Heart right ventricle (tissue), 16 donors: Measurements from ENCODE around the gene IGF2BP2. TPM values are rescaled to one million over a fixed set of nuclear protein-coding genes. Genes with fewer than 3 reads are reported as not detected.

Experiments used
- ATAC-seq, 8 donors: fragments of 200-7000 bp; cut with Tn5 transposase; one replicate each; pipeline ENCODE4 v1.9.1; 2020; ENCODE audit warnings: mild to moderate bottlenecking in 8 of 8, moderate library complexity in 8 of 8, moderate number of reproducible peaks in 1 of 8
- DNase-seq, 2 donors: peaks; one replicate each; pipeline ENCODE4 v3.0.0-alpha.2; 2020
- H3K27ac ChIP-seq, 10 donors: fragments of 200-600 bp; sonication (generic) in 2 of 10; one replicate each; pipeline versions ENCODE4 v1.5.0 to v1.8.0; 2020 to 2022; ENCODE audit warnings: mild to moderate bottlenecking in 3 of 10
- H3K27me3 ChIP-seq, 7 donors: fragments of 200-600 bp; one replicate each; pipeline ENCODE4 v1.8.0; 2021 to 2022; ENCODE audit warnings: mild to moderate bottlenecking in 2 of 7
- H3K36me3 ChIP-seq, 9 donors: fragments of 200-600 bp; sonication (generic) in 1 of 9; one replicate each; pipeline versions ENCODE4 v1.5.0 to v1.8.0; 2020 to 2022; ENCODE audit warnings: mild to moderate bottlenecking in 2 of 9
- H3K4me1 ChIP-seq, 9 donors: fragments of 200-600 bp; sonication (generic) in 1 of 9; one replicate each; pipeline versions ENCODE4 v1.5.0 to v1.8.0; 2020 to 2022; ENCODE audit warnings: mild to moderate bottlenecking in 4 of 9
- H3K4me3 ChIP-seq, 10 donors: fragments of 200-600 bp; sonication (generic) in 2 of 10; one replicate each; pipeline versions ENCODE4 v1.5.0 to v1.8.0; 2020 to 2022; ENCODE audit warnings: mild to moderate bottlenecking in 7 of 10, moderate library complexity in 2 of 10
- H3K9me3 ChIP-seq, 11 donors: fragments of 200-600 bp in 10 of 11; sonication (generic) in 2 of 11; one replicate each; pipeline versions ENCODE4 v1.5.0 to v1.8.0; 2013 to 2022; ENCODE audit warnings: mild to moderate bottlenecking in 2 of 11, control low read depth in 1 of 11, moderate library complexity in 1 of 11
- CTCF ChIP-seq, 9 donors: fragments of 200-600 bp; sonication (generic) in 2 of 9; IDR thresholded peaks; one replicate each; pipeline versions ENCODE4 v1.5.0 to v1.8.0; 2021 to 2022; ENCODE audit warnings: antibody characterized with exemption in 9 of 9, mild to moderate bottlenecking in 5 of 9, moderate library complexity in 1 of 9
- WGBS, 2 donors: extraction: QIAGEN DNeasy Blood & Tissue Kit; methylation state at CpG; one replicate each; pipeline ENCODE4 v1.1.7; 2013; ENCODE audit warnings: inconsistent platforms in 1 of 2; 5-methylcytosine and 5-hydroxymethylcytosine counted together
- intact Hi-C, 10 donors: fragments of 100-400 bp; cut with DNase I; formaldehyde crosslinking; loops; one replicate each; pipeline versions ENCODE4 v1.11.1 to v1.14.2; 2022
- polyA plus RNA-seq, 2 donors: library from polyadenylated mRNA; stranded (reverse); fragments of 200-250 nt; gene quantifications; one replicate each; pipeline ENCODE4 v1.2.3, GENCODE V29; 2013
- total RNA-seq, 10 donors: library from RNA; stranded (reverse); fragmentation: NEBNext Ultra II Directional in 3 of 10; extraction: Animal tissue kit (Norgen Biotek cat#: 25700) in 3 of 10; gene quantifications; one replicate each; pipeline versions ENCODE4 v1.2.1 to v1.2.4, GENCODE V29; 2021 to 2023
- donor health status: Arrhythmogenic right ventricular cardiomyopathy.
- donor health status: ischemic (EF 13 %, LVEDD 7.1; RV severe dilation, severe dysfunction).
- donor health status: healthy with polysubstance abuse.
- donor health status: DM: no; HTN: yes; CAD: no.
- donor health status: DM: no; HTN: no; CAD: no.
- donor health status: ischemic (EF 25% LVEDD 6.9; RV normal size, moderate dysfunction).
- donor health status: ischemic (EF 25% LVEDD 5.7; RV mildly dilated, moderate dysfunction).
- donor health status: healthy.
- donor health status: DM: yes; HTN: yes; CAD: no.
- donor health status: Ischemic cardiomyopathy.
- donor health status: ischemic (EF 35%, LVEDD 5.7; RV mildly dilated, moderate dysfunction).
- donor health status: nonischemic (EF 11% LVEDD 7.7; RV severe dilation, severe dysfunction).
- donor health status: DM: yes; HTN: yes; CAD: no.
- donor health status: PGD.
- donor health status: ischemic (EF 29% LVEDD 5.4; RV normal size, mild dysfunction).
- donor health status: nonischemic (EF 23%, LVEDD 6.1; RV moderate dilation, normal function).

The IGF2BP2 gene
- total and polyA plus RNA-seq, 12 donors = 9.4 to 17.8 (median 15.4) TPM

- intact Hi-C loops = no loop called here
- no peaks in the 10 kb centered on the region for H3K36me3 ChIP-seq
- peaks cover 0 to 21% (median 4%) of the 10 kb centered on the region in 9 donors for H3K4me1 ChIP-seq
- H3K27ac ChIP-seq = no peak overlapping the region
- no peak for ATAC-seq
- 44 to 55% methylated on average over 8 of the region's 8 CpGs for WGBS, 2 donors
- no peak overlapping the region for H3K4me3 ChIP-seq
- DNase-seq = no peak
- H3K27me3 ChIP-seq = peaks cover 0 to 5% (median 0%) of the 10 kb centered on the region in 7 donors
- TF ChIP-seq CTCF (IDR thresholded peaks at IDR 0.05) = no peak
- H3K9me3 ChIP-seq = peaks cover 0 to 5% (median 0%) of the 10 kb centered on the region in 11 donors
Measured at GRCh38 chr3:185715091-185715490, 109.8 kb downstream of the IGF2BP2 start.

DNA sequence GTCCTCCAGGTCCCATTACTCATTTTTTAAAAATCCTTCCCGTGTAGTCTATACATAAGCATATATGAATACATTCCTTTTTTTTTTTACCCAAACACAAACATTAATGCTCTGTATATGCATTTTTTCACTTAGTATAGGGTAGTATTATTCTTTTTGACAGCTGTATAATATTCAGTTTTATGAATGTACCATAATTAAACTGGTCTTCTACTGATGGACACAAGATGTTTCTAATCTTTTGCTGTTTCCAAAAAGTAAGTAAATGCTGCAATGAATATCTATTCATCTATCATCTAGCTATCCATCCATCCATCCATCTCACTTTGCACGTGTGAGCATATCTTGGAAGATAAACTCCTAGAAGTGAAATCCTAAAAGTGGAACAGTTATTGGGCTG is 110.8 kb downstream of the IGF2BP2 start:
- no peak for TF ChIP-seq CTCF (IDR thresholded peaks at IDR 0.05)
- peaks cover 0 to 5% (median 0%) of the 10 kb centered on the region in 7 donors for H3K27me3 ChIP-seq
- H3K36me3 ChIP-seq = no peaks in the 10 kb centered on the region
- H3K4me1 ChIP-seq = peaks cover 0 to 21% (median 4%) of the 10 kb centered on the region in 9 donors
- intact Hi-C loops = no loop called here
- no peak overlapping the region for H3K4me3 ChIP-seq
- no peak for ATAC-seq
- DNase-seq = no peak
- H3K27ac ChIP-seq = no peak overlapping the region
- peaks cover 0 to 5% (median 0%) of the 10 kb centered on the region in 11 donors for H3K9me3 ChIP-seq
- WGBS, 2 donors = 93 to 96% methylated on average over 2 of the region's 2 CpGs

DNA sequence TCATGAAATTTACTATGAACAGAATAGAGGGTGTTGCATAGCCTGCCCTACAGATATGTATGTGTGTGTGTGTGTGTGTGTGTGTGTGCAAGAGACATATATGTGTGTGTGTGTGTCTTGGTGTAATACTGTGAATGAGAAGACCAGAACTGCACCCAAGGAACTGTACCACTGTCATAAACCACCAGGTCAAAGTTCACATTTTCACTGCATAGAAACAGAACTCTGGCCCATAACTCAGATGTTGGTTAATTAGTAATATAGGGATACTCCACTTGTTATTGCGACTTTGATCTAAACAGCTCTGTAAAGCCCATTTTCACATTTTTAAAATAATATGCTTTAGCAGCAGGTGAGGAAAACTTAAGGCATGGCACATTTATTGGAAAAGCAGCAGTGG is 111.8 kb downstream of the IGF2BP2 start:
- TF ChIP-seq CTCF (IDR thresholded peaks at IDR 0.05) = no peak
- Histone ChIP-seq H3K4me3 (no peak overlapping the region), H3K27me3 (peaks cover 0 to 5% (median 0%) of the 10 kb centered on the region in 7 donors), H3K27ac (no peak overlapping the region), H3K36me3 (no peaks in the 10 kb centered on the region), H3K4me1 (peaks cover 0 to 21% (median 4%) of the 10 kb centered on the region in 9 donors), H3K9me3 (peaks cover 0 to 5% (median 0%) of the 10 kb centered on the region in 11 donors)
- DNase-seq = no peak
- no peak for ATAC-seq
- intact Hi-C loops = no loop called here
- 93 to 97% methylated on average over 1 of the region's 1 CpG for whole genome bisulfite sequencing, 2 donors

DNA sequence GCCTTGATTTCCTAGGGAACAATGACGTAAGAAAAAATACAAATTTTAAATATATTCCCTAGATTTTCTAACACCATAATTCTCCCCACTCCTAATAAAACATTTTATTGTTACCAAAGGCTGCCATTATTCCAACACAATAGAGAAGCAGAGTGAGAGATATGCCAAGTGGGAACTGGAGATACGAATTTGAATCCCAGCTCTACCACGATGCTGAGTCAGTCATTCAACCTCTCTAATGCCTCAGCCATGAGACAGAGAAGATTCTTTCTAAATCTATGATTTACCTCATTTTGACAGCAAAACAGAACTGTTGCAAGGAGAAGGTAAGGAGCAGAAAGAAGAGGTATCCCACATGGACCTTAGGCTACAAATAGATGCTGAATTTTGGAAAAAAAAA is 112.5 kb downstream of the IGF2BP2 start:
- H3K4me3 ChIP-seq = no peak overlapping the region
- ATAC-seq = no peak
- H3K27ac ChIP-seq = no peak overlapping the region

More for the DNA sequence above, 112.5 kb downstream of the IGF2BP2 start:
- no peak for TF ChIP-seq CTCF (IDR thresholded peaks at IDR 0.05)
- peaks cover 0 to 5% (median 0%) of the 10 kb centered on the region in 11 donors for H3K9me3 ChIP-seq
- intact Hi-C loops = no loop called here
- H3K36me3 ChIP-seq = no peaks in the 10 kb centered on the region
- peaks cover 0 to 5% (median 0%) of the 10 kb centered on the region in 7 donors for H3K27me3 ChIP-seq
- DNase-seq = no peak
- WGBS, 2 donors = 83% methylated on average over 3 of the region's 3 CpGs
- peaks cover 0 to 14% (median 2%) of the 10 kb centered on the region in 9 donors for H3K4me1 ChIP-seq
